Uterus (tissue), 2 donors: ENCODE data around the gene OR10G7.

Source experiments
- CTCF ChIP-seq, 4 experiments: fragments of 200-600 bp in 2 of 4; fragments of 450-650 bp in 2 of 4; sonication (generic) in 2 of 4; IDR thresholded peaks; one replicate each; pipeline ENCODE4 v1.5.1; 2016 to 2019; ENCODE audit warnings: antibody characterized with exemption in 4 of 4, mild to moderate bottlenecking in 2 of 4, moderate library complexity in 1 of 4
- POLR2A ChIP-seq, 2 donors: fragments of 450-650 bp; IDR thresholded peaks; one replicate each; pipeline ENCODE4 v1.6.1; 2016; ENCODE audit warnings: antibody characterized with exemption in 2 of 2, mild to moderate bottlenecking in 1 of 2, moderate library complexity in 1 of 2

GRCh38 chr11:124085583-124085982 lies 44.5 kb upstream of the OR10G7 start:
- TF ChIP-seq CTCF (IDR thresholded peaks at IDR 0.05) (no peak), POLR2A (IDR thresholded peaks at IDR 0.05) (no peak)
